ENCODE data around the gene HAO1. TPM values are rescaled to one million over a fixed set of nuclear protein-coding genes. Genes with fewer than 3 reads are reported as not detected.
"Not testable (repeated sequence)": the region's sequence is repeated elsewhere in the genome, so short reads cannot be mapped to it uniquely, and the experiment has no call there.

The HAO1 gene
- total and polyA plus RNA-seq, 5 donors from 2014 or later = not detected

GRCh38 chr20:7834441-7834840 is 105.8 kb downstream of the HAO1 start:
- not testable (repeated sequence) for H3K4me3 ChIP-seq (ENCODE audit: low read depth, low read length); H3K4me1 ChIP-seq (ENCODE audit: control insufficient read depth, insufficient read depth, low read length, poor library complexity, severe bottlenecking)

More at GRCh38 chr20:7834441-7834840, 105.8 kb downstream of the HAO1 start:
- H3K27me3 Mint-ChIP-seq; H3K27ac ChIP-seq (ENCODE audit: insufficient read depth, low read length, poor library complexity, severe bottlenecking); ATAC-seq (ENCODE audit: low read depth in 2 of 2); H3K4me1 Mint-ChIP-seq; H3K36me3 ChIP-seq (ENCODE audit: control insufficient read depth, insufficient read depth, low read length); H3K27ac Mint-ChIP-seq; H3K9me3 Mint-ChIP-seq; H3K9me3 ChIP-seq (ENCODE audit: control insufficient read depth in 2 of 2, low read length in 2 of 2); DNase-seq; H3K27me3 ChIP-seq (ENCODE audit: control insufficient read depth, insufficient read depth, low read length); H3K36me3 Mint-ChIP-seq; H3K4me3 Mint-ChIP-seq: not testable (repeated sequence)

Other genes starting within 250 kb of the HAO1 start
- 71.7 TPM for gene TMX4, start 79.3 kb upstream of the HAO1 start, total RNA-seq
- gene TMX4, start 79.3 kb upstream of the HAO1 start, polyA plus RNA-seq = 100 to 1,000 TPM in 1 of 4 donors, 10 to 100 TPM in 3; 74.8 to 111 (median 93.2) TPM
- 1.8 TPM for gene PLCB1, start 191.8 kb upstream of the HAO1 start, total RNA-seq
- gene PLCB1, start 191.8 kb upstream of the HAO1 start, polyA plus RNA-seq = under 1 TPM in 2 of 4 donors, not detected in 2; 0.17 to 0.44 TPM